GM19099 (cell line): Measurements from ENCODE around the gene METTL14.

ENCODE experiments used
- POLR2A ChIP-seq: IDR thresholded peaks from 3 replicates; pipeline ENCODE4 v1.6.1; 2011; ENCODE audit warnings: low read depth; ENCODE audit not compliant: insufficient read length; ENCODE audit errors: extremely low read depth

The METTL14 gene

DNA sequence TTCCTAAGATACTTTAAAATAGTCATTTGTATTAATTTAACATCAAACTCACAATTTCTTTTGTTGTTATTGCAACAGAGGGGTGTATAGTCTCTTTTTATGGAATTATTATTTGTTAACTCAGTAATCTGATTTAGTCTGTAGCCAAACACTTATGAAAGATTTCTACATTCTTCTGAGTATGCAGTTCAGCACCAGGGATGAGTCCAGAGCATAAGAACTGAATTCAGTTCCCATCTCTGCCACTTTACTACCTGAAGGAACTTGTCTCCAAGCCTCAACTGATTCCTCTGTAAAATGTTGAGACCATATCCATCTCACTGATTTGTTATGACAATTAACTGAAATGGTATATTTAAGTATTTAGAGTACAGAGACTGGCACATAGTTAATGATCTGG is 45.5 kb downstream of the METTL14 start:
- no peak for TF ChIP-seq POLR2A

DNA sequence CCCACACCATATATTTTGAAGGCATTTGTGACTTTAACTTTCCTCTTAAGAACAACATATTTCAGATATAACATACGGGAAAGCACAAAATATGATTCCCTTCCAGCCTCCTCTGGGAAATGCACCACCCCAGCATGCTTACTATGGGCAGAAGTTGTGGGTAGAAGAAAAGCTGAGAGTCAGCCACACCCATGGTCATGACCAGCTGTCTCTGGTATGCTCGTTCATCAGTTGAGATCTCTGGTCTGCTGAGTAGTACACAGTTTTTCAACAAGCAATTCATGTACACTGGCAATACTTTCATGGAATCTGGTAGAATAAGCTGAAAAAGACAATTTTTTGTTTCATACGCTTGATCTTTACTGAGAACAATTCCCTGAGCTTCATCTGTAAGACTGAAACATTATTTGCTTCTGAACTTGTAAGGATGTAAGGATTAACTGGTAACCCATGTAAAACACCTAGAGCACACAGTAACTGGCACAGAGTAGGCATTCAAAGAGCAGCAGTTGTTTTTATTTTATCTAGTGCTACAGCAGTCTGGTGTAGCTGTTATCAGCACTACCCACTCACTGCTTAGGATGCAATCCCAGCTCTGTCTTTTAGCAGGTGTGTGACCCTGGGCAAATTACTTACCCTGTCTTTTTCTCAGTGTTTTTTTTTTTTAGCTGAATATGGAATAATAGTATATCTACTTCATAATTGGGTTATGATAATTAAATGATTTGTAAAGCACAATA is 47.6 kb downstream of the METTL14 start:
- TF ChIP-seq POLR2A: no peak

DNA sequence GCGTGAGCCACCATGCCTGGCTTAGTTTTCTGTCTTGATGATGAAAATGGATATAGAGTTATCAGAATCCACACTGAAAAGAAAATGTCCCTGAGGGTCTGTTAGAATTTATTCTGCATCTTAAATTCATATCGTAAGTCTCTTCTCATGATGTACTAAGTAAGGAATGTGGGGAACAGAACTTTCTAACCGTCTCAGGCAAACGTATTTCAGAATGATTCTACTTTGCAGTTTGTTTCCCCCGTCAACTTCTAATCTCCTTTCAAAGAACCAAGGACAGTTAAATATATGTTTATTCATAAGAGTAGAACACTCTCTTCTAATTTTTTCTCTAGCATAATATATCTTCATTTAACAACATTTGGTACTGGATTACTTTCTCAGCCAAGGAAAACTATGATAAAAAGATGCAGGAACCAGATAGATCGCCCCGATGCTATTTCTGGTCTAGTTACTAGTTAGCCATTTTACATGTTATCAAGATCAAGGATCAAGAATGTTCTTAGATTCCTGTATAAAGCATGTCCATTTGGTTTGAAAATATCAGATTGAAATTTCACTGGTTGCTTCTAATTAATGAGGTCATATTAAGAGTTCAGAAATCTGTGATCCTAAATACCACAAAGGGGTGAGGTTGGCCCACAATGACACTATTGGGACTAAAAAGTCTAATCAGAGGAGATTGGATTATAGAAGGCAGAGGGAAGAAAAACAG is 49.5 kb downstream of the METTL14 start:
- no peak for TF ChIP-seq POLR2A

- TF ChIP-seq POLR2A: no peak
These were observed 51.7 kb downstream of the METTL14 start for GRCh38 chr4:118736900-118737299.

GRCh38 chr4:118738090-118738489 is 52.9 kb downstream of the METTL14 start:
- no peak for TF ChIP-seq POLR2A

DNA sequence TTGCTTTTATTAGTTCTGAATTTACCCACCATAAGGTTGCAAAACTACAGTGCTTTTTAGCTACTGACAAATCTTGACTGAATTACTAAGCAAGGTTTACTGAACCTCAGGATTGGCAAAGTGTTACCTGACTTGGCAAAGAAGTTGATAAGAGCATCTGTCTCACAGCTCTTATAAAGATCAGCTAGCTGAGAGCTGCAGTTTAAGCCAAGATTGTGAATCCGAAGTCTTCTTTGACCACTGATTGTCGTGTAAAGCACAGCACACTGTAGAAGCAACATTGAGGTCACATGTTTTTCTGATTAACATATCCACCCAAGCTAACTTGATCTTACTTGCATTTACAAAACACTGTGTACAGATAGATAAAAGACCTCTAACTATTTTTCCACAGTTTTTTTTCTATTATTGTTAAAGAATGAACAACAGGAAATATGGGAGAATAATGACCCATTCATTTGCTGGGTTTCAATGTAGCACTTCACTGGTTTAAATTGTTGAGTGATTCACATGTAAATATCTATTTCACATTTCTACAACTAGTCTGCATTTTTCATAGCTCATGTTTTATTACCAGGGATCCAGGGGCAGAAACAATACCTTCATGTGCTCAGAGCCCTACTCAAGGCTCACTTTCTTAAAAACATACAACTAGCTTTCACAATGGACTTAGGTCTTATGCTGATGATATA is 54.0 kb downstream of the METTL14 start:
- no peak for TF ChIP-seq POLR2A

DNA sequence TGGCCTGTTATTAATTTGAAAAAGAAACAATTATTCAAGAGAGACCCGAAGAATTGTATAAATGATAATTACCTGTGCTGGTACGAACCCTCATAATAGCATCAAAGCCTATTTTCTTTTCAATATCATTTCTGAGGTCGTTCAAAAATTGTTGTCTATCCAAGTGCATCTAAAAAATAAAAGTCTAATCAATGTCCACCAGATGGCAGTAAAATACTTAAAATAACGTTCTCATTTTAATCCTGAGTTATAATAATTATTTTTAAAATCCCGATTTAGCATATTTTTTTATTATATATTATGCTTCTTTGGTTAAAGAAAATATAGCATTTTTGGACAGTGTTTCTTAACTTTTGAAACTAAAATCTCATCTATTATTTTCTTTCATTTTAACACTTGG is 55.7 kb downstream of the METTL14 start:
- TF ChIP-seq POLR2A: no peak

- TF ChIP-seq POLR2A: no peak
These were observed 56.2 kb downstream of the METTL14 start for GRCh38 chr4:118741301-118741855.

GRCh38 chr4:118742050-118742449 is 56.9 kb downstream of the METTL14 start:
- no peak for TF ChIP-seq POLR2A

GRCh38 chr4:118743867-118744266 is 58.7 kb downstream of the METTL14 start:
- no peak for TF ChIP-seq POLR2A

GRCh38 chr4:118745357-118745756 is 60.2 kb downstream of the METTL14 start:
- no peak for TF ChIP-seq POLR2A

DNA sequence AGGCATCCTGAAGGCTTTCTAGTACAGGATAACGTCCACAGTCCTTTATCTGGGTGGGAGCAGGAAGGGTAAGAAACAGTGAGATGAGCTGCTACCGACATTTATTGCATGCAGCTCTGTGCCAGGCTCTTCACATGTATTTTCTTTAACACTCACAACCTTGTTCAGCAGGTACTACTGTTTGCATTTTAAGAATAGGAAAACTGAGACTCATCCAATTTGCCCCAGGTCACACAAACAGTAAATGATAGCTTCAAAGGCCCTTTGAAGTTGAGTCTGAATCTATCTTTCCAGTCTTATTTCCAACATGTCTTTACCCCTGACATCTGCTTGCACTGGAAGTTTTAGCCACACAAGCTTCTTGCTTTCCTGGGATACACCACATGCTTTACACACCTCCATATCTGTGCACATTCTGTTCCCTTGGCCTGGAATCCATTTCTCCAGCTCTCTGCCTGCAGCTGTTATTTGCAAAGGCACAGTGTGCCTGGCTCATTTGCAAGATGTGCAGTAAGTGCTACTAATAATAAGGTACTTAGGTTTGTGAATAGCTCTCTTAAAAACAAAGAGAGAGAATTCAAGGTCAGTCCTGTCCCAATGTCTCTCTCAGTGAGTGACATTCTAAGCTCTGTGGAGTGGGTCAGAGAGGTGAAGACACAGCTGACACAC is 61.2 kb downstream of the METTL14 start:
- TF ChIP-seq POLR2A: no peak

DNA sequence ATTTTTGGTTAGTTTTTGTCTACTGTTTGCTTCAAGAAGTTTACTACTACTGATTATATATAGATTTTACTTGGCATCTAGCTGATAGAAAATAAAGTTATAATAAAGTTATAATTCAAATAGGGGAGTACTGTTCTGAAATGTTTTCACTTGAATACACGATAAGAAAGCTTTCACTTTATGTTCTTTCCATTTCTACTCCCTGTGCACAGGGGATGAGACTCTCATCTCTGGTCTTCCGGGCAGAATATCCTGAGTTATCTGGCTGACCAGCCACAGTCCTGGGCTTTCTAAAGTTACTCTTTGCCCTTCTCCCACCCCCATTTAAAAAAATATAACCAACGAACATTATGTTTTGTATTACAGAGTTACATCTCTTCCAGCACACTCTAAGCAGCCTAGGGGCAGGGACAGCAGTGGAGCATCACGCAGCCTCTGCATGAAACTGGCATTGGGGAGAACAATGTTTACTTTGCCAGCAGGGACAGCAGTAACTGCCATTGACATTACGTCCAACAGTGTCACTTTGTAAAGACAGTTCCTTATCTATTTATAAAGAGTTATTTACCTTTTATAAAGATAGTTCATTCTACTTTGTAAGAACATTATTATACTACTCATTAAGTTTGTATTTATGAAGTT is 64.3 kb downstream of the METTL14 start:
- TF ChIP-seq POLR2A: no peak

DNA sequence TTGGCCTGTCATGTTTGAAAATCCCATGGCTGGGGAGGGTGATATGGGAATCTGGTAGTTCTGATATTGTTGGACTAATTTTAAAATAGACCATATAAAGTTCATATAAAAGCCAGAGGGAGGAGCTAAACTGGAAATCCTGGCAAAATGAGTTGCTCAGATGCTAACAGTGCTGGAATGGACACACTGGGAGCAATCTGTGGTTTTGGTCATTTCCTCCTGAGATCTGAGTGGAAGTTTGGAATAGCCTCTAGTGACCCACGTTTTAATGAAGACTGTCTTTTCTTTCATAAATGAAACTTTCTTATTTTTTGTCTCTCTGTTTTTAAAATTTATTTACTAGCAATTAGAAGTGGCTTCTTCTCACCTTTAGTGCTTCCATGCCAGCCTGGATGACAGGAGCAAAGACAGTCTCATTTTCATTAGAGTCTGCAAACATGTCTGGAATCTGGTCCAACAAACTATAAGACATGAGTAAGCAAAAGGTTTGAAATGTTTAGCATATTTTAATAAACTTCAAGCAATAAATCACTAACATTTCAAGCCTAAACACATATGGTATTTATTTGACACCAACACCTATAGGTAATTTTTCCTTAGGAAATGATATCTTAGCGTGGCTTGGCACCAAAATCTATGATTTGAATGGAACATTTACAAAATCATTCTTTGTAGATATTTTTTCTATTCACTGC is 66.6 kb downstream of the METTL14 start:
- no peak for TF ChIP-seq POLR2A
